Forelimb muscle (tissue), 1 donor: ENCODE data around the gene TEX52. TPM values are rescaled to one million over a fixed set of nuclear protein-coding genes. Genes with fewer than 3 reads are reported as not detected.
"Not testable (repeated sequence)": the region's sequence is repeated elsewhere in the genome, so short reads cannot be mapped to it uniquely, and the experiment has no call there.

ENCODE experiments used
- DNase-seq: peaks from one replicate; pipeline ENCODE4 v3.0.0-alpha.2; 2013; ENCODE audit warnings: low read depth
- polyA plus RNA-seq: library from polyadenylated mRNA; unstranded; fragments of 120-200 nt; gene quantifications from one replicate; pipeline ENCODE4 v1.2.1, GENCODE V29; 2013; ENCODE audit not compliant: insufficient read length

TEX52 gene
- polyA plus RNA-seq, 1 donor = 1.2 TPM

DNA sequence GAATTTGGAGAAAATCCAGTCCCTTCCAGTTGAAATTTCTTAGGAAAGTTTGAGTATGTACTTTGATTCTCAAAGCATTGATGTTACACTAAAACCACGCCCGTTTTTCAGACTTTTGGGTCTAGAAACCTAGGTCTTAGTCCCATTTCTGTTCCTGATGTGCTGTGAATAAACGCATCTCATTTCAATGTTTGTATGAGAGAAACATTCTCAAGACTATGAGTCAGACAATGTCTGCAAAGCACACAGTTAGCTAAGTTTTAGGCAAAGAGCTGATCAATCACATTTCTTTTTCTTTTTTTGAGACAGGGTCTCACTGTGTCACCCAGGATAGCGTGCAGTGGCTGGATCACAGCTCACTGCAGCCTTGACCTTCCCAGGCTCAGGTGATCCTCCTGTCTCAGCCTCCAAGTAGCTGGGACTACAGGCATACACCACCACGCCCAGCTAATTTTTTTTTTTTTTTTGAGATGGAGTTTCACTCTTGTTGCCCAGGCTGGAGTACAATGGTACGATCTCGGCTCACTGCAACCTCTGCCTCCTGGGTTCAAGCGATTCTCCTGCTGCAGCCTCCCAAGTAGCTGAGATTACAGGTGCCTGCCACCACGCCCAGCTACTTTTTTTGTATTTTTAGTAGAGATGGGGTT is 12.3 kb upstream of the TEX52 start:
- DNase-seq = not testable (repeated sequence)

- no peak for DNase-seq
Measured at GRCh38 chr12:2864198-2864597, 7.4 kb upstream of the TEX52 start.

- DNase-seq = not testable (repeated sequence)
Measured at GRCh38 chr12:2863402-2863801, 6.6 kb upstream of the TEX52 start.

GRCh38 chr12:2862876-2863275 is 6.0 kb upstream of the TEX52 start:
- no peak for DNase-seq

DNA sequence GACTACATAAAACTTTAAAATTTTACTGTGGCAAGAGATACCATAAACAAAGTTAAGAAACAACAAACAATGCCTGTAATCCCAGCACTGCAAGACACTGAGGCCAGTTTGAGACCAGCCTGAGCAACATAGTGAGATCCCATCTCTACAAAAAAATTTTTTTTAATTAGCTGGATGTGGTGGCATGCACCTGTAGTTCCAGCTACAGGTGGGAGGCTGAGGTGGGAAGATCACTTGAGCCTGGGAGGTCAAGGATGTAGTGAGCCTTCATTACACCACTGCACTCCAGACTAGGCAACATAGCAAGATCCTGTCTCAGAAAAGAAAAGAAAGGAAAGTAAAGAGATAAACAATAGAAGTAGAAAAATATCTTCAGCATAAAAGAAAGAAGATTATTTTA is 3.3 kb upstream of the TEX52 start:
- DNase-seq = no peak

- no peak for DNase-seq
Measured at GRCh38 chr12:2858944-2859421, 2.1 kb upstream of the TEX52 start.

DNA sequence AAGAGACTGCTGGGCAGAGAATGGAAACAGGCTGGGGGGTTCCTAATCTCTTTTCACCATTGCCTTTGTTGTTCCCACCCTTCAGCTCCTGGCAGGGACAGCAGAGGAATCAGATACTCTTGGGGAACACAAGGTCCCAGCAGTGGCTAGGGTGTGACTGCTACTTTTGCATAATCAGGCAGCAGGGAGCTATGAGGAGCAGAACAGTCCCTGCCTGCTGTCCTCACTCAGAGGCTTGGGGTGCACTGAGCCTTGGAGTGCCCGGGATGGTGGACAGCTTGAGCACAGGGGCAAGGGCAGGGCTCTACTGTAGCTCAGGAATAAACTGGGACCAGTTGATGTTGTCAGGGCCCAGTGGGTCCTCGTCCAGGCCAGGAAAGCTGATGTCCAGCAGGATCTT is 1.5 kb upstream of the TEX52 start:
- no peak for DNase-seq

DNA sequence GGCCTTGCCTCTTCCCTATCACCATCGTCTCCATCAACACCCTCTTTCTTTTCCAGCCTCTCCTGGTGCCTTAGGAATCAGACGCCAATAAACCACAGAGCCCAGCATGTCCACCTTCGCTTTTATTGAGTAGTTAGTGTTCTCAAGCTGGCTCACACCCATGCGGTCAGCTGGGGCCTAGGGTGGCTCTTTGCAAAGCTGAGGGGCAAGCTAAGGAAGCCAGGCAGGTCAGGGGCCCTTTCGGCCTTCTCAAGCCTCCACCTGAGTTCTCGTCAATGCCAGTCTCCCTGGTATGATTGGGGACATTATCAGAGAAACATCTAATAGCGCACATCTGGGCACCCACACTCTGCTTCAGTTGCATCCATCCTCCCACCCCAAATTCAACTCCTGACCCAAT is 737 bp upstream of the TEX52 start:
- DNase-seq = no peak

DNA sequence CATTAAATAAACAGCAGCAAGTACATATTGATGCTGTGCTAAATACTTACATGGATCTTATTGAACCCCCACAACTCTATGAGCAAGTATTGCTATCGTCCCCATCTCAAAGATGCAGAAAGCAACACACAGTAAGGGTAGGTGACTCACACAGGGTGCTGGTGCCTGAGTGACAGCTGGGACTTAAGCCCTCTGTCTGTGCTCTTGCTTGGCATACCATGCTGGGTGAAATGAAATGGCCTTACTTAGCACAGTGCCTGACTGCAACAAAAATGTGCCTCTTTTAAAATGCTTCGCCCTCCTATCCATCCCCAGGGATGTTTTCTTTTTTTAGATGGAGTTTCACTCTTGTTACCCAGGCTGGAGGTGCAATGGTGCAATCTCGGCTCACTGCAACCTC is 788 bp downstream of the TEX52 start:
- no peak for DNase-seq

DNA sequence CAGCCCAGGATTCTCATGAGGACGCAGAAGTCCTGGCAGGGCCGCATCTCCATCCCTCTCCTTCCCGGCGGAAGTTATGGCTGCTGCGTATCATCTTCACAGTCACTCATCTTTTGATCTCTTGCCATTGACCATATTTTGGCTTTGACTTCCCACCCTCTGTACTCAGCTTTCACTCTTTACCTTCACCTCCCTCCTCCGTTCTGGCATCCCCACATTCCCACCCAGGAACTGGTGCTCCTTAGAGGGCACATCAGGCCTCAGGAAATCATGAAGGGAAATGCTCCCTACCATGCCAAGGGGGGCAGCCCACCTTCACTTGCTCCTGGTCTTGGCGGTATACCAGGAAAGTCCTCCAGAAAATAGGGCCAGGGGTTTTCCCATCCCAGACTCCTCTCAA is 1.3 kb downstream of the TEX52 start:
- DNase-seq = no peak

GRCh38 chr12:2854669-2855453 is 2.0 kb downstream of the TEX52 start:
- no peak for DNase-seq

- DNase-seq = peak; percentile 36
Measured at GRCh38 chr12:2853626-2854025, 3.2 kb downstream of the TEX52 start.

- no peak for DNase-seq
Measured at GRCh38 chr12:2851931-2852330, 4.9 kb downstream of the TEX52 start.

DNA sequence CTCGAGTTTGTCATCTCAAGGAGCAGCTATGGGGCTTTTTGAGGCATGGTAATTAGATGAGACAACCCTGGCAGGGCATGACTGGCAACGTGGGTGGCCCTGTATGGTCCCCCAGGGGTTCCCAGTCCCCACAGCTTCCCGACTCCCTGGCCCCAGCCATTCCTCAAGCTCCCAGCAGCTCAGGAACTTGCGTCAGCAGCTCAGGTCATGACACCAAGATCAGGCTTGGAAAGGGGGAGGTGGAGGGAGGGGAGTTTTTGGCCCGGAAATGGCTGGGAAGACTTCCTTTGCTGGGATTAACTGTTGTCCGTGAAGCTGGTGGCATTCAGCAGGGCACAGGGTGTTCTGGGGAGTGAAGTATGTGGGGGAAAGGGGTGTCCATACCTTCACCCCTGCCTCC is 11.6 kb downstream of the TEX52 start:
- DNase-seq = no peak

- no peak for DNase-seq
Measured at GRCh38 chr12:2844786-2845185, 12.1 kb downstream of the TEX52 start.

DNA sequence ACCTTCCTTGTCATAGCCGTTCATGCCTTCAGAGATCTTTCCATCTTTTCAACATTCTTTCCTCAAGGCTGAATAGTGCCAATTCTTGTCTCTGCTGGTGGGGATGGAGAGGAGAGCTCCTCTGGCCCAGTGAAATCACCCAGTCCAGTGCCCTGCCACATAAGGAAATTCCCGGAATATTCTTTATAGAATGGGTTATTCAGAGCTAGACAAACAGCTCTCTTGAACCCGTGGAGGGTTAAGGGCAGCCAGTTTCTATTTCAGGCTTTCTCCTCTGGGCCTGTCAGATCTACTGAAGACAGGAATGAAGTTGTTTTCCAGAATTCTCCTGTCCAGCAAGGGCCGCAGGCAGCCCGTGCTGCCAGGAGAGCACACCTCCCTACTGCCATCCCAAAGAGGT is 13.9 kb downstream of the TEX52 start:
- no peak for DNase-seq

DNA sequence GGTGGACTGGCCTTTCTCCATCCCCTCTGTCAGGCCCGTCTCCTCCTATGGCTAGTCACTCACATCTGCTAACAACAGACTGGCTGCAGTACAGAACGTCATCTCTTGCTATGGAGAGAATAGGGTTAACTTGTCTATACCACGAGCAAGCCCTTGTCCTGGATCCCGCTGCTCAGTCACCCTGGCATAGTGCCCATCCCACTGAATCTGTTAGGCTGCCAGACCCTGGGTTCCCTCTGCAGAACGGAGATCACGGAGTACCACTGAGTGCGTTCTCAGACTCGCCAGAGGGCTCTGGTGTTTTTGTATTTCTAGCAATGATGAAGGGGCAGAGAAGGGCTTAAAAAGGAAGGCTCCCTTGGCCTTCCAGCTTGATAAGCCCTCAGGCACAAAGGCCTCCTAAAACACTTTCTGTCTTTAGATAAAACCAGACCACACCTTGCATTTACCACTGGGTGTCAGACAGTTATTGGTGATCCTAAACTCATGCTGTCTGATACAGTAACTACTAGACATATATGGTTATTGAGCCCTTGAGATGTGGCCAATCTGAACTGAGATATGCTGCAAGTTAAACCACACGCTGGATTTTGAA is 15.7 kb downstream of the TEX52 start:
- no peak for DNase-seq

DNA sequence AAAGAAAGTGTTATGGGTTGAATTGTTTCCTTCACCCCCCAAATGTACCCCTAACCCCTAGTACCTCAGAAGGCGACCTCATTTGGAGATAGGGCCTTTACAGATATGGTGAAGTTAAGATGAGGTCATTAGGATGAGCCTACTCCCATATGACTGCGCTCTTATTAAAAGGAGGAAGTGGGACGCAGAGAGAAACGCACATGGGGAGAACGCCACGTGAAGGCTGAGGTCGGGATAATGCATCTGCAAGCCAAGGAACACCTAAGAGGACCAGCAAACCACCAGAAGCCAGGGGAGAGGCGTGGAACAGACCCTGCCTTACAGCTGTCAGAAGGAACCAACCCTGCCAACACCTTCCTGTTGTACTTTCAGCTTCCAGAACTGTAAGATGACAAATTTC is 20.3 kb downstream of the TEX52 start:
- no peak for DNase-seq

- DNase-seq = no peak
Measured at GRCh38 chr12:2835691-2836403, 21.0 kb downstream of the TEX52 start.

- DNase-seq = no peak
Measured at GRCh38 chr12:2834581-2835491, 22.0 kb downstream of the TEX52 start, which contains the start of gene NRIP2. TSS of gene NRIP2 (minus strand) at chr12:2835035. CDS start at chr12:2834983, 52 bp downstream.

DNA sequence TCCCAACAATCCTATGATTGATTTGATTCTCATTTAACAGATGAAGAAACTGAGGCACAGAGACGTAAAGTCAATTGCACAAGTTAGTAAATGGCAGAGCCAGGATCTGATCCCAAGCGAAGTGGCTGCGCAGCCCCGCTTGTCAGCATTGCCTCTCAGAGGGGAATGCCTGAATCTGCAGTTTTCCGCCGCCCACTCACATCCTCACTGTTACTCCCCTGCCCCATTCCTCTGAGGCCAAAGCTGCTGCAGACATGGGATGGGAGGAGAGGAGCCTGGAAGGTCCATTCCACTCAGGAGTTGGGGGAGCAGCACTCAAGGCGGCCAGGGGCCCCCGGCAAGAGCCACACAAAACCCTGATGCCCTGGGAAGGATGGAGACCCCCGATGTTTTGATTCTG is 23.0 kb downstream of the TEX52 start:
- no peak for DNase-seq
